K562 (cell line): ENCODE measurements around the gene TTC24.

ENCODE experiments used
- EGR1 ChIP-seq: fragments of 450-650 bp; conservative IDR thresholded peaks from 2 replicates; pipeline ENCODE4 v1.6.1; 2017; ENCODE audit warnings: mild to moderate bottlenecking
- MCM5 ChIP-seq: fragments of 450-650 bp; IDR thresholded peaks from 2 replicates; pipeline ENCODE4 v1.6.1; 2016; ENCODE audit warnings: low read depth
- RAD21 ChIP-seq, 2 experiments: fragments of 250-450 bp in 1 of 2; fragments of 450-650 bp in 1 of 2; sonication (Bioruptor Pico) in 1 of 2; formaldehyde crosslinking in 1 of 2; IDR thresholded peaks in 1 of 2; conservative IDR thresholded peaks in 1 of 2; 2 replicates each; pipeline versions ENCODE4 v1.4.0 to v1.8.0; 2020 to 2022; ENCODE audit warnings: mild to moderate bottlenecking in 2 of 2, moderate library complexity in 1 of 2
- SNIP1 ChIP-seq: fragments of 450-650 bp; IDR thresholded peaks from 2 replicates; pipeline ENCODE4 v1.7.1; 2017; ENCODE audit warnings: low read depth, mild to moderate bottlenecking
- ZNF766 ChIP-seq: fragments of 200-800 bp; sonication (Bioruptor generic); conservative IDR thresholded peaks from 2 replicates; pipeline ENCODE4 v1.6.1; 2016; ENCODE audit warnings: missing genetic modification characterization, missing compliant biosample characterization
- TF ChIP-seq, protein P1 (sequence below), 3 experiments: IDR thresholded peaks in 2 of 3; conservative IDR thresholded peaks in 1 of 3; 2 replicates each; pipeline ENCODE4 v1.5.1; 2011 to 2012; ENCODE audit warnings: low read length in 3 of 3, mild to moderate bottlenecking in 3 of 3, control low read depth in 2 of 3, improper control_type of control experiment in 1 of 3, inconsistent platforms in 1 of 3, low read depth in 1 of 3, mixed read lengths in 1 of 3, moderate library complexity in 1 of 3; ENCODE audit not compliant: insufficient read depth in 2 of 3
- TF ChIP-seq, protein P2 (sequence below), 2 experiments: fragments of 450-650 bp in 1 of 2; IDR thresholded peaks; 2 replicates each; pipeline ENCODE4 v1.6.1; 2011 to 2017; ENCODE audit warnings: low read depth in 2 of 2, antibody characterized with exemption in 1 of 2, borderline replicate concordance in 1 of 2, low read length in 1 of 2, mild to moderate bottlenecking in 1 of 2, mixed read lengths in 1 of 2; ENCODE audit not compliant: control insufficient read depth in 1 of 2
- TF ChIP-seq, protein P3 (sequence below): sonication (generic); formaldehyde crosslinking; IDR thresholded peaks from 2 replicates; pipeline ENCODE4 v1.8.1; 2022; ENCODE audit warnings: missing genetic modification reagents
- TF ChIP-seq, protein P4 (sequence below): fragments of 450-650 bp; IDR thresholded peaks from 2 replicates; pipeline ENCODE4 v1.6.1; 2016

DNA sequence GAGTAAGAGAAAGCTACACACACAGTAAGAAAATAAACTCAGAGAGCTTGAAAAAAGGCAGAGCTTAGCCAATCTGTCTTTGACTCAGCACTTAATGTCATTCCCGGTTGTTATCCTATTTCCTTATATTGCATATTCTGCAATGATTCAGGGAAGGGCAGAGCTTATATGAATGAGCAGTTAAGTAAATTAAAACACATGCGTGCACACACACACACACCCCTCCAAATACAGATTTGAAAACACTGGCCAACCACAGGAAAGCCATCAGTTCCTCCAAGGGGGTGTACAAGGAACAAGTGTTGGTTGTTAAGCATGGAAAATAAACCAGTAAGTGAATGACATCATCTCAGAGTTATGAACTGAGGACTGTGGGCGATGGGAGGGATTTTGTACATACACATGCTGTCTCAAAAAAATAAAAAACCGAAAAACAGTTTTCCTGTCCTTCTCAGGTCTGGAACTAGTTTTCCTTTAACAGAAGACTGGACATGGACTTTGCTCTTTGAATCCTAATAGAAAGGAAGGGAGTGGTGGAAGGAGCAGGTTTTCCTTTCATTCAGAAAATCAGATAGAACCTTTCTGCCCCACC, 8.2 kb upstream of the TTC24 start:
- TF ChIP-seq, protein P1, sequence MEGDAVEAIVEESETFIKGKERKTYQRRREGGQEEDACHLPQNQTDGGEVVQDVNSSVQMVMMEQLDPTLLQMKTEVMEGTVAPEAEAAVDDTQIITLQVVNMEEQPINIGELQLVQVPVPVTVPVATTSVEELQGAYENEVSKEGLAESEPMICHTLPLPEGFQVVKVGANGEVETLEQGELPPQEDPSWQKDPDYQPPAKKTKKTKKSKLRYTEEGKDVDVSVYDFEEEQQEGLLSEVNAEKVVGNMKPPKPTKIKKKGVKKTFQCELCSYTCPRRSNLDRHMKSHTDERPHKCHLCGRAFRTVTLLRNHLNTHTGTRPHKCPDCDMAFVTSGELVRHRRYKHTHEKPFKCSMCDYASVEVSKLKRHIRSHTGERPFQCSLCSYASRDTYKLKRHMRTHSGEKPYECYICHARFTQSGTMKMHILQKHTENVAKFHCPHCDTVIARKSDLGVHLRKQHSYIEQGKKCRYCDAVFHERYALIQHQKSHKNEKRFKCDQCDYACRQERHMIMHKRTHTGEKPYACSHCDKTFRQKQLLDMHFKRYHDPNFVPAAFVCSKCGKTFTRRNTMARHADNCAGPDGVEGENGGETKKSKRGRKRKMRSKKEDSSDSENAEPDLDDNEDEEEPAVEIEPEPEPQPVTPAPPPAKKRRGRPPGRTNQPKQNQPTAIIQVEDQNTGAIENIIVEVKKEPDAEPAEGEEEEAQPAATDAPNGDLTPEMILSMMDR (IDR thresholded peaks at IDR 0.05 in 2 of 3, conservative IDR thresholded peaks at IDR 0.05 in 1 of 3; ENCODE audit: insufficient read depth in 2 of 3, low read depth in 1 of 3, low read length in 3 of 3) = no peak
- TF ChIP-seq, protein P2, sequence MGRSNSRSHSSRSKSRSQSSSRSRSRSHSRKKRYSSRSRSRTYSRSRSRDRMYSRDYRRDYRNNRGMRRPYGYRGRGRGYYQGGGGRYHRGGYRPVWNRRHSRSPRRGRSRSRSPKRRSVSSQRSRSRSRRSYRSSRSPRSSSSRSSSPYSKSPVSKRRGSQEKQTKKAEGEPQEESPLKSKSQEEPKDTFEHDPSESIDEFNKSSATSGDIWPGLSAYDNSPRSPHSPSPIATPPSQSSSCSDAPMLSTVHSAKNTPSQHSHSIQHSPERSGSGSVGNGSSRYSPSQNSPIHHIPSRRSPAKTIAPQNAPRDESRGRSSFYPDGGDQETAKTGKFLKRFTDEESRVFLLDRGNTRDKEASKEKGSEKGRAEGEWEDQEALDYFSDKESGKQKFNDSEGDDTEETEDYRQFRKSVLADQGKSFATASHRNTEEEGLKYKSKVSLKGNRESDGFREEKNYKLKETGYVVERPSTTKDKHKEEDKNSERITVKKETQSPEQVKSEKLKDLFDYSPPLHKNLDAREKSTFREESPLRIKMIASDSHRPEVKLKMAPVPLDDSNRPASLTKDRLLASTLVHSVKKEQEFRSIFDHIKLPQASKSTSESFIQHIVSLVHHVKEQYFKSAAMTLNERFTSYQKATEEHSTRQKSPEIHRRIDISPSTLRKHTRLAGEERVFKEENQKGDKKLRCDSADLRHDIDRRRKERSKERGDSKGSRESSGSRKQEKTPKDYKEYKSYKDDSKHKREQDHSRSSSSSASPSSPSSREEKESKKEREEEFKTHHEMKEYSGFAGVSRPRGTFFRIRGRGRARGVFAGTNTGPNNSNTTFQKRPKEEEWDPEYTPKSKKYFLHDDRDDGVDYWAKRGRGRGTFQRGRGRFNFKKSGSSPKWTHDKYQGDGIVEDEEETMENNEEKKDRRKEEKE (IDR thresholded peaks at IDR 0.05; ENCODE audit: borderline replicate concordance in 1 of 2, control insufficient read depth in 1 of 2, low read depth in 2 of 2, low read length in 1 of 2) = no peak
- TF ChIP-seq RAD21 (CRISPR knock-in tag; conservative IDR thresholded peaks at IDR 0.05 in 1 of 2, IDR thresholded peaks at IDR 0.05 in 1 of 2) (no peak), EGR1 (no peak), MCM5 (no peak), ZNF766 (CRISPR knock-in tag) (no peak), SNIP1 (no peak)
- TF ChIP-seq, protein P3, sequence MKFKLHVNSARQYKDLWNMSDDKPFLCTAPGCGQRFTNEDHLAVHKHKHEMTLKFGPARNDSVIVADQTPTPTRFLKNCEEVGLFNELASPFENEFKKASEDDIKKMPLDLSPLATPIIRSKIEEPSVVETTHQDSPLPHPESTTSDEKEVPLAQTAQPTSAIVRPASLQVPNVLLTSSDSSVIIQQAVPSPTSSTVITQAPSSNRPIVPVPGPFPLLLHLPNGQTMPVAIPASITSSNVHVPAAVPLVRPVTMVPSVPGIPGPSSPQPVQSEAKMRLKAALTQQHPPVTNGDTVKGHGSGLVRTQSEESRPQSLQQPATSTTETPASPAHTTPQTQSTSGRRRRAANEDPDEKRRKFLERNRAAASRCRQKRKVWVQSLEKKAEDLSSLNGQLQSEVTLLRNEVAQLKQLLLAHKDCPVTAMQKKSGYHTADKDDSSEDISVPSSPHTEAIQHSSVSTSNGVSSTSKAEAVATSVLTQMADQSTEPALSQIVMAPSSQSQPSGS (CRISPR knock-in tag) = no peak
- TF ChIP-seq, protein P4, sequence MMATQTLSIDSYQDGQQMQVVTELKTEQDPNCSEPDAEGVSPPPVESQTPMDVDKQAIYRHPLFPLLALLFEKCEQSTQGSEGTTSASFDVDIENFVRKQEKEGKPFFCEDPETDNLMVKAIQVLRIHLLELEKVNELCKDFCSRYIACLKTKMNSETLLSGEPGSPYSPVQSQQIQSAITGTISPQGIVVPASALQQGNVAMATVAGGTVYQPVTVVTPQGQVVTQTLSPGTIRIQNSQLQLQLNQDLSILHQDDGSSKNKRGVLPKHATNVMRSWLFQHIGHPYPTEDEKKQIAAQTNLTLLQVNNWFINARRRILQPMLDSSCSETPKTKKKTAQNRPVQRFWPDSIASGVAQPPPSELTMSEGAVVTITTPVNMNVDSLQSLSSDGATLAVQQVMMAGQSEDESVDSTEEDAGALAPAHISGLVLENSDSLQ = no peak
